ENCODE data around the gene TIRAP. TPM values are rescaled to one million over a fixed set of nuclear protein-coding genes. Genes with fewer than 3 reads are reported as not detected.

TIRAP gene
- total RNA-seq, 1 experiment from 2014 or later = 5.6 TPM

DNA sequence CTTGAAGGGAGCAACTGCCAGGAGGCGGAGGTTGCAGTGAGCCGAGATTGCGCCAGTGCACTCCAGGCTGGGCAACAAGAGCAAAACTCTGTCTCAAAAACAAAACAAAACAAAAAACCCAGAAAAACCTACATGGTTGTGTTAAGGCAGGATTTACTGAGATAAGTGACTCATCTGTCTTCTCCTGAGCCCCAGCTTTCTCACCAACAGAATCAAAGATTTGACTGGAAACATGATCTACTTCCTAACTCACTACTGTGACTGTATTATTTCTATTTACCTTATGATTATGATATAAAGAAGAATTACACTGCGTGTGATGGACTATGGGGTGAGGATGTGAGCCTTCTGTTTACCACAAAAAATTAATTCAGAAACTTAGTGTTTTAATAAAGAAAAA lies 49.5 kb upstream of the TIRAP start (continued):
- TF ChIP-seq TP53 (CRISPR knock-in tag; IDR thresholded peaks at IDR 0.05) (no peak), TEAD1 (CRISPR knock-in tag; IDR thresholded peaks at IDR 0.05) (no peak), FOXJ3 (CRISPR knock-in tag; IDR thresholded peaks at IDR 0.05; ENCODE audit: borderline replicate concordance) (no peak), ETV6 (CRISPR knock-in tag; IDR thresholded peaks at IDR 0.05) (no peak), CBFB (CRISPR knock-in tag; IDR thresholded peaks at IDR 0.05; ENCODE audit: low read depth) (no peak)
- TF ChIP-seq, protein P1, sequence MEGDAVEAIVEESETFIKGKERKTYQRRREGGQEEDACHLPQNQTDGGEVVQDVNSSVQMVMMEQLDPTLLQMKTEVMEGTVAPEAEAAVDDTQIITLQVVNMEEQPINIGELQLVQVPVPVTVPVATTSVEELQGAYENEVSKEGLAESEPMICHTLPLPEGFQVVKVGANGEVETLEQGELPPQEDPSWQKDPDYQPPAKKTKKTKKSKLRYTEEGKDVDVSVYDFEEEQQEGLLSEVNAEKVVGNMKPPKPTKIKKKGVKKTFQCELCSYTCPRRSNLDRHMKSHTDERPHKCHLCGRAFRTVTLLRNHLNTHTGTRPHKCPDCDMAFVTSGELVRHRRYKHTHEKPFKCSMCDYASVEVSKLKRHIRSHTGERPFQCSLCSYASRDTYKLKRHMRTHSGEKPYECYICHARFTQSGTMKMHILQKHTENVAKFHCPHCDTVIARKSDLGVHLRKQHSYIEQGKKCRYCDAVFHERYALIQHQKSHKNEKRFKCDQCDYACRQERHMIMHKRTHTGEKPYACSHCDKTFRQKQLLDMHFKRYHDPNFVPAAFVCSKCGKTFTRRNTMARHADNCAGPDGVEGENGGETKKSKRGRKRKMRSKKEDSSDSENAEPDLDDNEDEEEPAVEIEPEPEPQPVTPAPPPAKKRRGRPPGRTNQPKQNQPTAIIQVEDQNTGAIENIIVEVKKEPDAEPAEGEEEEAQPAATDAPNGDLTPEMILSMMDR (IDR thresholded peaks at IDR 0.05) = no peak

DNA sequence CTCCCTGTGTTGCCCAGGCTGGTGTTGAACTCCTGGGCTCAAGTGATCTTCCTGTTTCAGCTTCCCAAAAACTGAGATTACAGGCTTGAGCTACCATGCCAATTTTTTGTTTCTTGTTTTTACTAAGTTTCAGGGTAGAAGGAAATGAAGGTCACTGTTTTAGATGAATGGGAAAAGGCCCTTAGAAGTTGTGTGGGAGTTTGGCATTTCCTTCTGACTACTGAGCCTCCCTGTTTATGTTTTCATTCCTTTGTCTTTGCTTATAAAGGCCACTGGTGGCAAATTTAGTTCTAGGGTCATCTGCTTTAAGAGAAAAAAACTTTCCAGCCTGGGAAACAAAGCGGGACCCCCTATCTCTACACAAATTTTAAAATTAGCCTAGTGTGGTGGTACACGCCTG lies 36.3 kb upstream of the TIRAP start:
- ATAC-seq = no peak
- Mint-ChIP-seq H3K4me3 (no peak overlapping the region), H3K36me3 (peaks cover 54% of the 10 kb centered on the region), H3K9me3 (no peaks in the 10 kb centered on the region), H3K27ac (no peak overlapping the region), H3K4me1 (no peaks in the 10 kb centered on the region), H3K27me3 (ENCODE audit: low read depth) (no peaks in the 10 kb centered on the region)
- TF ChIP-seq ELF4 (CRISPR knock-in tag; IDR thresholded peaks at IDR 0.05; ENCODE audit: low read depth) (no peak), HMGA2 (CRISPR knock-in tag; IDR thresholded peaks at IDR 0.05) (no peak), ZNF232 (CRISPR knock-in tag; IDR thresholded peaks at IDR 0.05) (no peak), NR3C1 (CRISPR knock-in tag; conservative IDR thresholded peaks at IDR 0.05; ENCODE audit: low read depth) (no peak), MXD4 (CRISPR knock-in tag; IDR thresholded peaks at IDR 0.05; ENCODE audit: borderline replicate concordance) (no peak), FOXJ3 (CRISPR knock-in tag; IDR thresholded peaks at IDR 0.05; ENCODE audit: borderline replicate concordance) (no peak), IRF2 (CRISPR knock-in tag; IDR thresholded peaks at IDR 0.05; ENCODE audit: borderline replicate concordance, low read depth) (no peak), ZNF219 (CRISPR knock-in tag; IDR thresholded peaks at IDR 0.05; ENCODE audit: borderline replicate concordance) (no peak)
- TF ChIP-seq, protein P2, sequence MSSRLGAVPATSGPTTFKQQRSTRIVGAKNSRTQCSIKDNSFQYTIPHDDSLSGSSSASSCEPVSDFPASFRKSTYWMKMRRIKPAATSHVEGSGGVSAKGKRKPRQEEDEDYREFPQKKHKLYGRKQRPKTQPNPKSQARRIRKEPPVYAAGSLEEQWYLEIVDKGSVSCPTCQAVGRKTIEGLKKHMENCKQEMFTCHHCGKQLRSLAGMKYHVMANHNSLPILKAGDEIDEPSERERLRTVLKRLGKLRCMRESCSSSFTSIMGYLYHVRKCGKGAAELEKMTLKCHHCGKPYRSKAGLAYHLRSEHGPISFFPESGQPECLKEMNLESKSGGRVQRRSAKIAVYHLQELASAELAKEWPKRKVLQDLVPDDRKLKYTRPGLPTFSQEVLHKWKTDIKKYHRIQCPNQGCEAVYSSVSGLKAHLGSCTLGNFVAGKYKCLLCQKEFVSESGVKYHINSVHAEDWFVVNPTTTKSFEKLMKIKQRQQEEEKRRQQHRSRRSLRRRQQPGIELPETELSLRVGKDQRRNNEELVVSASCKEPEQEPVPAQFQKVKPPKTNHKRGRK (CRISPR knock-in tag; IDR thresholded peaks at IDR 0.05; ENCODE audit: borderline replicate concordance) = no peak
- TF ChIP-seq, protein P3, sequence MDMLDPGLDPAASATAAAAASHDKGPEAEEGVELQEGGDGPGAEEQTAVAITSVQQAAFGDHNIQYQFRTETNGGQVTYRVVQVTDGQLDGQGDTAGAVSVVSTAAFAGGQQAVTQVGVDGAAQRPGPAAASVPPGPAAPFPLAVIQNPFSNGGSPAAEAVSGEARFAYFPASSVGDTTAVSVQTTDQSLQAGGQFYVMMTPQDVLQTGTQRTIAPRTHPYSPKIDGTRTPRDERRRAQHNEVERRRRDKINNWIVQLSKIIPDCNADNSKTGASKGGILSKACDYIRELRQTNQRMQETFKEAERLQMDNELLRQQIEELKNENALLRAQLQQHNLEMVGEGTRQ (CRISPR knock-in tag; IDR thresholded peaks at IDR 0.05) = no peak
- TF ChIP-seq, protein P4, sequence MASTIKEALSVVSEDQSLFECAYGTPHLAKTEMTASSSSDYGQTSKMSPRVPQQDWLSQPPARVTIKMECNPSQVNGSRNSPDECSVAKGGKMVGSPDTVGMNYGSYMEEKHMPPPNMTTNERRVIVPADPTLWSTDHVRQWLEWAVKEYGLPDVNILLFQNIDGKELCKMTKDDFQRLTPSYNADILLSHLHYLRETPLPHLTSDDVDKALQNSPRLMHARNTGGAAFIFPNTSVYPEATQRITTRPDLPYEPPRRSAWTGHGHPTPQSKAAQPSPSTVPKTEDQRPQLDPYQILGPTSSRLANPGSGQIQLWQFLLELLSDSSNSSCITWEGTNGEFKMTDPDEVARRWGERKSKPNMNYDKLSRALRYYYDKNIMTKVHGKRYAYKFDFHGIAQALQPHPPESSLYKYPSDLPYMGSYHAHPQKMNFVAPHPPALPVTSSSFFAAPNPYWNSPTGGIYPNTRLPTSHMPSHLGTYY (CRISPR knock-in tag; IDR thresholded peaks at IDR 0.05) = no peak
- TF ChIP-seq, protein P5, sequence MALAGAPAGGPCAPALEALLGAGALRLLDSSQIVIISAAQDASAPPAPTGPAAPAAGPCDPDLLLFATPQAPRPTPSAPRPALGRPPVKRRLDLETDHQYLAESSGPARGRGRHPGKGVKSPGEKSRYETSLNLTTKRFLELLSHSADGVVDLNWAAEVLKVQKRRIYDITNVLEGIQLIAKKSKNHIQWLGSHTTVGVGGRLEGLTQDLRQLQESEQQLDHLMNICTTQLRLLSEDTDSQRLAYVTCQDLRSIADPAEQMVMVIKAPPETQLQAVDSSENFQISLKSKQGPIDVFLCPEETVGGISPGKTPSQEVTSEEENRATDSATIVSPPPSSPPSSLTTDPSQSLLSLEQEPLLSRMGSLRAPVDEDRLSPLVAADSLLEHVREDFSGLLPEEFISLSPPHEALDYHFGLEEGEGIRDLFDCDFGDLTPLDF (CRISPR knock-in tag; IDR thresholded peaks at IDR 0.05) = no peak
- TF ChIP-seq, protein P6, sequence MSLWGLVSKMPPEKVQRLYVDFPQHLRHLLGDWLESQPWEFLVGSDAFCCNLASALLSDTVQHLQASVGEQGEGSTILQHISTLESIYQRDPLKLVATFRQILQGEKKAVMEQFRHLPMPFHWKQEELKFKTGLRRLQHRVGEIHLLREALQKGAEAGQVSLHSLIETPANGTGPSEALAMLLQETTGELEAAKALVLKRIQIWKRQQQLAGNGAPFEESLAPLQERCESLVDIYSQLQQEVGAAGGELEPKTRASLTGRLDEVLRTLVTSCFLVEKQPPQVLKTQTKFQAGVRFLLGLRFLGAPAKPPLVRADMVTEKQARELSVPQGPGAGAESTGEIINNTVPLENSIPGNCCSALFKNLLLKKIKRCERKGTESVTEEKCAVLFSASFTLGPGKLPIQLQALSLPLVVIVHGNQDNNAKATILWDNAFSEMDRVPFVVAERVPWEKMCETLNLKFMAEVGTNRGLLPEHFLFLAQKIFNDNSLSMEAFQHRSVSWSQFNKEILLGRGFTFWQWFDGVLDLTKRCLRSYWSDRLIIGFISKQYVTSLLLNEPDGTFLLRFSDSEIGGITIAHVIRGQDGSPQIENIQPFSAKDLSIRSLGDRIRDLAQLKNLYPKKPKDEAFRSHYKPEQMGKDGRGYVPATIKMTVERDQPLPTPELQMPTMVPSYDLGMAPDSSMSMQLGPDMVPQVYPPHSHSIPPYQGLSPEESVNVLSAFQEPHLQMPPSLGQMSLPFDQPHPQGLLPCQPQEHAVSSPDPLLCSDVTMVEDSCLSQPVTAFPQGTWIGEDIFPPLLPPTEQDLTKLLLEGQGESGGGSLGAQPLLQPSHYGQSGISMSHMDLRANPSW (CRISPR knock-in tag; conservative IDR thresholded peaks at IDR 0.05; ENCODE audit: low read depth) = no peak
- TF ChIP-seq, protein P7, sequence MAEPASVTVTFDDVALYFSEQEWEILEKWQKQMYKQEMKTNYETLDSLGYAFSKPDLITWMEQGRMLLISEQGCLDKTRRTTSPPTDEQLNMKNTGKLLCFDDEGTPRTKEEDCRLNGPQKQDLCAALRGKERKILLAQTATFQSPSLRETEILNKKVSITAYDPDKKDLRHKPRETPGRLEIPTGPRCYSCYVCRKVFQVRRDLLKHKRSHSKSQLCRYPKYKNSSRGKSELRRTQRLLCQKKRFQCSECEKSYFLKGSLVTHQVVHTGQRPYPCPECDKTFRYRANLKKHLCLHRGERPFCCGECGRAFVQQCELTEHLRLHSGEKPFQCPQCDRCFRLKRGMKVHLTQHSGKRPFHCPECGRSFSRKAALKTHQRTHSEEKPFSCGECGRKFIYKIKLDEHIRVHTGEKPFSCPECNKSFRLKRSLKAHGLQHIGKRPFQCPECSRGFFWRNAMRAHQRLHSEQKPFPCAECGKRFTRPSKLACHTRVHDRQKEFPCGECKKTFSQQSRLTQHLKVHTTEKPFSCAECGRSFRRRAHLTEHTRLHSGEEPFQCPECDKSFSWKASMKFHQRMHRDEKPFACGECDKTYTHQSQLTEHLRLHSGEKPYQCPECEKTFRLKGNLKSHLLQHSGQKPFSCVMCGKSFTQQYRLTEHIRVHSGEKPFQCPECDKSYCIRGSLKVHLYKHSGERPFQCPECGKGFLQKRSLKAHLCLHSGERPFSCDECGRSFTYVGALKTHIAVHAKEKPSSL (CRISPR knock-in tag; conservative IDR thresholded peaks at IDR 0.05) = no peak
- ChIA-PET CTCF (interaction anchor here (0.7 kb wide), 1 partner anchor 47 kb away, joined by 3 read pairs; no protein-coding TSS in a partner anchor), POLR2A (no interaction called here)
- DNase-seq (ENCODE audit: low spot score) = no peak

All from WTC11 (cell line).